Subcutaneous adipose tissue (tissue), 4 donors: ENCODE data around the gene TJAP1. TPM values are rescaled to one million over a fixed set of nuclear protein-coding genes. Genes with fewer than 3 reads are reported as not detected.

ENCODE experiments used
- CTCF ChIP-seq: fragments of 450-650 bp; IDR thresholded peaks from one replicate; pipeline ENCODE4 v1.5.1; 2016; ENCODE audit warnings: low read depth, mild to moderate bottlenecking, control low read depth, antibody characterized with exemption, moderate library complexity
- total RNA-seq, 4 donors: library from RNA; depleted of rRNA; stranded (reverse); fragments of >200 nt; gene quantifications; one replicate each; pipeline ENCODE4 v1.1.0, GENCODE V29; 2016

Gene TJAP1
- total RNA-seq, 4 donors from 2014 or later, result 13.4 to 29.6 (median 16.3) TPM

DNA sequence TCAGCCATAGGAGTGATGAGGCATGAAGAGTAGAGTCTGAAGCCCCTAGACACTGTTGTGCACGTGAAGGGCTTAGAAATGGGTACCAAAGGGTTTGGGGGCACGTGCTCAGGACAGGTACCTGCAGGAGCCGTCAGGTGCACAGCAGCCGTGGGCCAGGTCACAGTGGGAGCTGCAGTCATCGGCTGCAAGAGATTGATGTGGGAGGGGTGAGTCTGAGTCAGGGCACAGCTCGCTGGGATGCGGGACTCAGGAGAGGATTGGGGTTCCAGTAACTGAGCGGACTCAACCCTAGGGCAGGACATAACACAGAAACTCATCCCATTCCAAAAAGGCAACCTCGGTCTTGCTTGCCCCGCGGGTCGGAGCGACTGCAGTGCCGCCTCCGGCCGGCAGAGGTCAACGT, 23.1 kb upstream of the TJAP1 start:
- no peak for TF ChIP-seq CTCF

GRCh38 chr6:43454696-43455530, 22.5 kb upstream of the TJAP1 start:
- TF ChIP-seq CTCF, result no peak

DNA sequence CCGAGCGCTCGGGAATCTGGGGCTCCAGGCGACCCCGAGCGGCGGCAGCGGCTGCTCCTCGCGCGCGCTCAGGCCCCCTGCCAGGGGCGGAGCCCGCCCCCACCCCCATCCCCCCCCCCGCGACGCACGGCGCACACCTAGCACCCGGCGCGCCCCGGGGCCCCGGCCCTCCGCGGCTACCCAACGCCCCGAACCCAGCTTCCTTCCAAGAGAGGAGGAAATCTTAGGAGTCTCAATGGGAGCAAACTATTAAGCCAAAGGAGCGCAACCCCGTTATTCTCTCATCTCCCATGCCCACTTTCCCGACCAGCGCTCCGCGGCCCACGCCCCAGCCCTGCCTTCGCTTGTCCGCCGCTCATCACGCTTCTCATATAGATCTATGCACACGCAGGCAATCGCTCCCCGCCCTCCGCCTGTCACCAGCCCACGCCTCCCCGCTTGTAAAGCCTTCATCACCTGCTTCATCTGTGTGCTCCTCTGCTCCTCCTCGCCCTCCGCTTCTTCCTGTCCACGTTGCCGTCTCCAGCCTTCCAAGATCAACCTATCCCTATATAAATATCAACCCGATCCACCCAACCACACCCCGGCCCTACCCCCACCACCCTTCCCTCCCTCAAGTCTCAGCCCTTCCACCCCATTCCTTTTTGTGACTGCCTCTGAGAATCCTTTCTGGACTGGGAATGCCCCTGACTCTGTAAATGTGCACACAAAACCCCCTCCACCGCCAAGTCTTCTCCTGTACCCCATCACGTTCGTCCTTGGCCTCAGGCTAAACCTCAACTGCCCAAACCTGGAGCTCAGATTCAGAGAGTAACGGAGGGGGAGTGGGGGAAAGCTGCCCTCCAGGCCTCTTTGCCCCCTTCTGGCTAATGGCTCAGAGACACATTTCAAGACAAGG, 21.6 kb upstream of the TJAP1 start, which contains the start of gene DLK2:
DLK2 (minus strand) TSS at position 18 of the 898 bp plus-strand sequence. CDS start 723 bp downstream, outside the sequence.
- TF ChIP-seq CTCF, result no peak

GRCh38 chr6:43457643-43458042, 19.7 kb upstream of the TJAP1 start:
- TF ChIP-seq CTCF, result no peak

DNA sequence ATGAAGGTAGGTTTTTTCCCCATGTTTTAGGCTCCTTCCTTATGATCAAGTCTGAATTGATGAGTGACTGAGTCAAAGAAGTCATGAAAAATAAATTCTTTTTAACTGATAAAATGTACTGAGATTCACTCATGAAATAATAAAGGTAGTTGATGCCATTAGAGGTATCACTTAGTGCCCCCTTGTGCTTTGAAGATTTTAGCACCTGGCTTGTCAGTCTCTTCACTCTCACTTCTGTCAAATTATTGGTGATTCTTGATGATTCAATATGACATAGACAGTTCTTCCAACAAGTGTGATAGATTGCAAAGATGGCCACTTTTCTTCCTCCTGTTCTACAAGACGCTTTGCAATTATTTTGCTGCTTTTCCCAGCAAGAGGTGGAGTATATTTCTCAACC, 17.8 kb upstream of the TJAP1 start:
- TF ChIP-seq CTCF, result no peak

DNA sequence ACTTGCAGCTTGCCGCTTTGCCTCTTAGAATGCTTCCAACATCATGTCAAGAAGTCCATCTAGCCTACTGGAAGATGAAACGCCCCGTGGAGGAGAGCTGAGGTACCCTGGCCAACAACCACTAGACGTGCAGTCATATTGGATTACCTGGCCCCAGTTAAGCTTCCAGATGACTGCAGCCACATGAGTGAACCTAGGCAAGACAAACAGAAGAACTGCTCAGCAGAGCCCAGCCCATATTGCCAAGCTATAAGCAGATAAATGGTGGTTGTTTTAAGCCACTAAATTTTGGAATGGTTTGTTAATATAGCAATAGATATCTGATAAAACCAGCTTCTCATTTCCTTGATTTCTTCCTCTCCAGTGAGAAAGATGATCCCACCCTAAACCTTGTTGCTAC, 17.3 kb upstream of the TJAP1 start:
- no peak for TF ChIP-seq CTCF

DNA sequence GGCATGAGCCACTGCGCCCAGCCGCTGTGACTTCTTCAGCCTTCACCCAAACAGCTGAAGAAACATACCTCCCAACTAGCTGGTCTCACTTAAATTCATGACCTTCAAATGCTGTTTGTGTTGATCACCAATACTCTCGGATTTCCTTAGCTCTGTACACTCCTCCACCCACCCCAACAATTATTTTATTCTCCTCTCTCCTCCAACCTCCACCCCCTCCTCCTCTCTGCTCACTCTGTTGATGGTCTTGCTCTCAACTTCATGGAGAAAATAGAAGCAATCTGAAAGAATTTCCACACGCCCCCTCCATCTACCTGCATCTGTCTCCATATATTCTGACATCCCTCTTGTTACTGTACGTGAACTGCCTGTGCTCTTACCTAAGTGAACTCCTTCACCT, 15.4 kb upstream of the TJAP1 start:
- TF ChIP-seq CTCF, result no peak
